ENCODE data around the gene AIFM1.

Gene AIFM1

DNA sequence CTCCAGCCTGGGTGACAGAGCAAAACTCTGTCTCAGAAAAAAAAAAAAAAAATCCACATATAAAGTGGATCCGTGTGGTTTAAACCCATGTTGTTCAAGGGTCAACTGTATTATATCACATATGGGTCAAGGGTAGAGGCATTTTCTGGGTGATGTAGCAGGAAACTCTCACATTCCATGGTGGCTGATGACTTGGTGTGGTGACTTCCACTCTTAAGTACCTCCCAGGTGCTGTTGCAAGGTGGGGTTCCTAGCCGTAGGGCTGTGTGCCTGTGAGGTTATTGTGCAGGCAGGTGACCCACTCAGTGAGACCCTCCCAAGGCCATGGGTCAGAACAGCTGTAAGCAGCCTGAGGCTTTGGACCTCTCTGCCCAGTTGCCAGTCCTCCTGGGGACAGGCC lies 72.4 kb downstream of the AIFM1 start:
- no peak for DNase-seq (ENCODE audit: low read depth, low spot score)

DNA sequence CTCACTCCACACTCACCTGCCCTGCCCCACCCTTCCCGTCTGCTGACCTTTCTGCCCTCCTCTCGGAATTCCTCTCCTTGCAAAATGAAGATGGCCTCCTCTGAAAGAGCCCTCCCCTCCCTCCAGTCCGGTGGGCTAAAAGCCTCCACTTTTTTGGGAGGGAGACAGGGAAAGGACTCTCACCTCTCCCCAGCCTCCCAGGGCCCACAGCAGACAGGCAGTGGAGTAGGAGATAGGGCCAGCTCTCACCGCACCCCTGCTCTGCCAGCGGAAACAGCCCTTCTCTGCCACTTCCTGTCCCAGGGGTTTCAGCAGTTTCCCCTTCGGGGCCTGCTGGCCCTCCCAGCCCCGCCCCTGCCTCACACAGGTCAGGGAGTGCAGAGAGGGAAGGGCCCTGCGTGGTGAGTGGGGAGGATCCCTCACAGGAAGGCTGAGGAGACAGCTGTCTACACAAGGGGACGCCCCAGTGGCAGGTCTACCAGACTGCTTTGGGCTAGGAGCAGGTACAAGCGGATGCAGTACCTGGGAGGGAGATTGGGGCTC lies 73.6 kb downstream of the AIFM1 start:
- peak; percentile 60 for DNase-seq (ENCODE audit: low read depth, low spot score)

DNA sequence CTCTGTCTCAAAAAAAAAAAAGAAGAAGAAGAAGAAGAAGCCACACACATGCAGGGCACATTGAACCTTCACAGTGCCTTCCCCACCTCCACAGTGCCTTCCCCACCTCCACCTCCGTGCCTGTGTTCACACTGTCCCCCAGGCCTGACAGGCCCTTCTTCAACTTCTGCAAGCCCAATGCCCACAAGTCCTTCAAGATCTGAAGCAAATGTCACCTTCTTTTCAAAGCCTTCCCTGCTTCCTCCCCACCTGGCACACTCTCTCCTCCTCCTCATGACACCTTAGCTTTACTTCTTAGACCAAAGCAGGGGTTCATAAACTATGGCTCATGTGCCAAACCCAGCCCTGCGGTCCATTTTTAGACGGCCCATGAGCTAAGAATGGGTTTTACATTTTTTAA lies 75.3 kb downstream of the AIFM1 start:
- DNase-seq (ENCODE audit: low read depth, low spot score): no peak

DNA sequence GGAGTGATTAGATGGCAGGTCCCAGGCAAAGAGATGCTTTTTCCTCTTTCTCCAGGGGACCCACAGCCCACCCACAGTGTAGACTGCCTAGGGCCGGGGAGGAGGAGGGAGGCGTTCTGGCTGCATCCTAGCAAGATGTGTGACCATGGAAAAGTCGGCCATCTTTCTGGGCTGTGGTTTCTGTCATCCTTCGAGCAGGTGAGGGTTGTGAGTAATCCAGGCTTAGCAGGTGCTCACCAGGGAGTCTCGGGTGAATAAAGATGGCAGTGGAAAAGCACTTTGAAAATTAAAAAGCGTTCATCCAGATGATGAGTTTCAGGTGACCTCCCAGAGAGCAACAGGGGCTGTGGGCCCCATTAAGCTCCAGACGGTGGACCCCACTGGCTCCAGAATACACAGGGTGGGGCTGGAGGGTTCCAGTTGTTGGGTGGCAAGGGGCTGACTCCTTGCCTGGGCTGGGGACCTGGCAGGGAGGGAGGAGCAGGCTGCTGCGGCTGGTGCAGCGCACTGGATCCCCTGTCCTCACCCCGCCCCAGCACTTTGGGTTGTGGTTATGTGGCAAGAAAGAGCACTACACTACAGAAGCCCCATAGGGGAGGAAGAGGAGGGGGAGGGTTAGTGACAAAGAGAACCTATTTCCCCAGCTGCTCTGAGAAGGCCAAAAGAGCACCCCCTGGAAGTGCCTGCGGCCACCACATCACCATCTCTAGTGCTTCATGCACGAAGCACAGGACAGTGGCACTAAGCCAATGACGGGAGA lies 79.0 kb downstream of the AIFM1 start:
- DNase-seq (ENCODE audit: low read depth, low spot score): peak; percentile 23

DNA sequence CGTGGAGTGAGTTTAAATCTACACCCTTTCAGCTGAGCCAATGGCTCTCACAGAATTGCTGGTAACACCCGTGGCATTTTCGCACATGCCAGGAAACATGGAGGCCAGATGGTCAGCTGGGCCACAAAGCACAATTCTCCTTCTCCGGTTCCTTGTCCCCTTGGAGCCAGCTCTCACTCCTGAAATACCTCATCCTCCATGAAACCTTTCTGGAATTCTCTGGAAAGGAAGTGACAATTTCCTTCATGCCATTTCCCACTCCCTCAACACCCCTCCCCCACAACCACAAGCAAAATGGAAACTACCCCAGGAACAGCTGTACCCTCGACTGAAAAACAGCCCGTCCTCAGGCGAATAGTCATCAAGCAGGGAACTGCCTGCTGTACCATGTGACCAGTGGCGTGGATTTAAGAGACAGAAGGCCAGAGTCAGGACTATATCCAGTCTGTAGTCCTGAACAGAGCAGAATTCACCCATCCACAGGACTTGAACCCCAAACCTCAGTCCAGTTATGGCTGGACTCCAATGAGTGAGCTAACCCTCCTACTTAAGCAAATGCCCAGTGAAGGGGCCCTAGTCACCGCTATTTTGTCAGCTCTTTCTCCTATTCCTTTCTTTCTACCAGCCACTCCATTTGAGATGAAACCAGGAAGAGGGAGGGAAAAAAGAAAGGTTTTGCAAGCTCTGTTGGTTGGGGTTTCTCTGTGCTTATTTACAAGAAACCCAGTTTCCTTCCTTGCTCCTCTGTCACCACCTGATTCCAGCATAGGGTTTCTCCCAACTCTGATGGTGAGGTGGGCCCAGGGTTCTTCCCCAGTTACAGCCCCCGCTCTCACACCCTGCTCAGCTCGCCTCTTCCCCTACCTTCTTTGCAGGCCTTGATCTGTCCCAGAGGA lies 79.8 kb downstream of the AIFM1 start:
- no peak for DNase-seq (ENCODE audit: low read depth, low spot score)

DNA sequence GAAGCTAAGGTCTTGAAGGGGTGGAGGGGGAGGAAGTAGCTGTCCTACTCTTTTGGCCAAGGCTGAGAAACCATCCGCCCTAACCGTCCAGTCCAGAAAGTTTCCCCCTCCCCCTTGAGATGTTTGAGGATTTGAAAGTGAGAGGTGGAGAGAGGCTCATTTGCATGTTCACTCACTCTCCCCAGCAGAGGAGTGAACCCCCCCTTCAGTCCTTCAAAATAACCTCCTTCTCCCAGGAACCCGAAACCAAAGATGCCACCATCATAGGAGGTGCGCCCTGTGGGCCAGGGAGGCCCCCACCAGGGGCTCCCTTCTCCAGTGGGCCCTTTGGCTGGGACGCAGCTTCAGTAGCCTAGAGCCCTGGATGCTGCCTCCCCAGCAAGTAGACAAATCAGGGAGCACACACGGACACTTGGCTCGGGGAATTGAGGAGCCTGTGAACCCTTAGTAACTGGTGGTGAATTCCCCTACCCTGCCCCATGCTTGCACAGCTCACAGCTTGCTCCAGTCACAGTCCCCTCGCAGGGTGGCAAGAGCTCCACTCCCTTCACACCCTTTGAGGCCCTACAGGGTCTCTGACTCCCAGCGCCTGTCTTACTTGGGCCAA lies 80.9 kb downstream of the AIFM1 start:
- no peak for DNase-seq (ENCODE audit: low read depth, low spot score)

DNA sequence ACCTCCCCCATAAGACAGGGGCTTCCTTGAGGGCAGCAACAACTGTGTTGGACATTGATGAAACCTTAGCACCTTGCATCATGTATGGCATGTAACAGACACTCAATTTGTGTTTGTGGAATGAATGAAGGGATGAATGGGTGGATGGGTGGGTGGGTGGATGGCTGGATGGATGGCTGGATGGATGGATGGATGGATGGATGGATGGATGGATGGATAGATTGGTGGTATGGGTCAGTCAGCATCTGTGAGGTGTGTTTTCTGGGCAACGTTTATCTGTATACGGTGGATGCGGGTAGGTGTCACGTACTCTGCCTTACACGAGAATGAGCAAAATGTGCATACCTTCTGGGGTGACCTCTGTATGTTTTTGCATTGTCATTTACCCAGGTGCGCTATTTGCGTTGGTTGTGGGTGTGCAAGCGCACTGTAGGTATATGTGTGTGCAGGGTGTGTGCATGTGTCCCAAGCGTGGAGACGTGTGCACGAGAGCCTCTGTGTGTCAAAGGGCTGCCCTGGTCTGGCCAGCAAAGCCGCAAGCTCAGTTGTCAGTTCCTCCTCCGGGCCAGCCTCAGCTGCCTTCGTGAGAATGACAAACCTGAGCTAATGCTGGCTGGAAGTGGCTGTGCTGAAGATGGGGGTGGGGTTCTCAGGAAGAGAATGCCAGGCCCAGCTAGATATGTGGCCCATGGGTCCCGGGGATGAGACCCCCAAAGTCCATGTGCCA lies 81.8 kb downstream of the AIFM1 start:
- peak; percentile 27 for DNase-seq (ENCODE audit: low read depth, low spot score)

DNA sequence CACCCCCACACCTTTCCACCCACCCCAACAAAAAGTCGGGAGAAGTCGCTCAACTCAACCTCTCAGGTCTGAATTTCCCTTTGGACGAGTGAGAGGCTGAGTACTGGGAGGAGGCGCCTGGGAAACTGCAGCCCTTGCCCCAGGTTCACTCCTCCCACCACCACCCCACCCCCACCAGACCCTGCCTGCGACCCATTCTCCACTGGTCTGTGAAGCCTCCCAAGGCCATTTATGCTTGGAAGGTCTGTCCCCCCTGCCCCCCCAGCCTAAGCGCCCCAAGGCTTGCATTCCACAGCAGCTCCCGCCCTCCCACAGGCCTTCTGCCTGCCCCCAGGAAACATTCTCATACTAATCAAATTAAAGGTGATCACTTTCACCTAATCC lies 82.5 kb downstream of the AIFM1 start:
- DNase-seq (ENCODE audit: low read depth, low spot score): peak; percentile 71

DNA sequence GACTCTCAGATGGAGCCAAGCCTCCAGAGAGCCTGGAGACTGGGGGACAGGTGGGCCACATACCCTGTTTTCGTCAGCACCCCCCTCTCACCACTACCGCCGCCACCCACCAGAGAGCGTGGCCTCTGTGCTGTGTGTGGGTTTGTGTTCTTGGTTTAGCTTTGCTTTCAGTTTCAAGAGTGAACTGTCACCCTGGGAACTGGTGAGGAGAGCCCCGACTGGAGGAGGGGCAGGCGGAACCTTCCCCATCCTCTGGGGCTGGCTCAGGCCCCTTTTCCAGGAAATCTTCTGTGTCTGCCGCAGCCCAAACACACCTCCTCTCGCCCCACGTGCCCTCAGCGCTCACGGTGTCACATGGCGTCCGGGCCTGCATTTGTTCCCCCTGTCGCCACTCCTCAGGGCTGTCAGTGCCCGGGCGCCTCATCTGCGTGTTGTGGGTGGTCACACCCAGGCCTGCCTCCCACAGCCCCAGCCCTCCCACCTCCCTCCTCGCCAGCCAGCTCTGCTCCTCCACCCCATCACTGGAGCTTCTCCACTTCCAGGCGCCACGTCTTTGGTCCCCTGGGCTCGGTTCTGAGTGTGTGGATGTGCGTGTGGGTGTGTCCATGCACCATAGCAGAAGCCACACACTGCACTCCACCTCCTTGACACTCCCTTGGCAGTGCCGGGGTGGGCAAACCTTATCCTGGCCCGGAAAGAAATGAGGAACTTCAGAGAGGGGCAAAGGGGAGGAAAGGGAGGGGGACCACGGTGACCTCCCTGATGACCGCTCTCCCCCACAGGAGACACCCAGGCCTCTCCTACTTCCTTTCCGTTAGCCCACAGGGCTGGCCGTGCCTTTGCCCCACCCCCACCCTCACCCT lies 83.2 kb downstream of the AIFM1 start:
- DNase-seq (ENCODE audit: low read depth, low spot score): no peak

DNA sequence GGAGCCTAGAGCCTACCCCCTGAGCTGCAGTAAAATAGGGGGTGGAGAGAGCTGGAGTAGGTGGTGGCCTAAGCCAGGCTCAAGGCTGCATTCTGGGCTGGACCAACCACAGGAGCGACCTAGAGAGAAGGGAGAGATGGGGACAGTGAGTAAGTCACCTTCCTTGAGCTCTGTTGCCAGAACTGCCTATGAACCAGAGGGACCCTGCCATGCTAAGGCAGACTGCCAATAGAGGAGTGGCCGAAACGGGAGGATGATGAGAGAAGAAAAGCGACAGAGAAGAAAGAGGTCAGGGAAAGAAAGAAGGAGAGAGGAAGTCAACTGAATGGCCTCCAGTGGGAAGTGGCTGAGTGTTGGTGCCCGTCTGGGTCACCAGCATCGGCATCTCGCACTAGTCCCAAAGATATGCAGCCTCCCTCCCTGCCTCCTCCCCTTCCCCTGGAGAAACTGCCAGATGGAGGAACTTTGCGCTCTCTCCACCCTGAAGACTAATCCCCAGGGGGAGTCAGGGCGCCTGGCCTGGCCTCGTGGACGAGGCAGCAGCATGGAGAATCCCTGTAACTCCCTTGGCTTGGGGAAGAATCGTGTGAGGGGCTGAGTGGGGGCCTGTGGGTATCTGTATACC lies 84.1 kb downstream of the AIFM1 start:
- DNase-seq (ENCODE audit: low read depth, low spot score): no peak

DNA sequence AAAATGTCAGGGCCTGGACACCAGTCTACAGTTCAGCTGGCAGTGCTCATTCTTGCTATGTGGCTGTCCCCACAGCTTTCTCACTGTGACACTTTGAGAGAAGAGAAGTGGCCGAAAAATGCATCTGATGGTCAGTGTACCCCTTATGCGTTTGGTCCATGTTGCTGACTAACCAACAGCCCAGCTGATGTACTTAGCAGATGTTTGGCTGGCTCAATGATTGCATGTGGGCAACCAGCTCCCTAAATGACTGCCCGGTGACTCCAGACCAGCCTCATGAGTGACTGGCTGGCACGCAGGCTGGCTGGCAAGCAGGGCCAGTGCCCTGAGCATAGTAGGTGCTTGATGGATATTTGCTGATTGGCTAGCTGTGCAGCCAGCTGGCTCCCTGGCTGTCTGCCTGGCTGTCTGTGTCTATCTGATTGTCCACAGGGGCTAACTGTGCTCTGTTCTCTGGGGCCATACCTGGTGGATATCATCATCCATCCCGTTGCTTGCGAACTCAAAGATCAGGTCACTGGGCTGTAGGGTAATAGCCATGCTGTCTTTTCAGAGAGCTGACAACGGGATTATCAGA lies 84.8 kb downstream of the AIFM1 start:
- DNase-seq (ENCODE audit: low read depth, low spot score): no peak

DNA sequence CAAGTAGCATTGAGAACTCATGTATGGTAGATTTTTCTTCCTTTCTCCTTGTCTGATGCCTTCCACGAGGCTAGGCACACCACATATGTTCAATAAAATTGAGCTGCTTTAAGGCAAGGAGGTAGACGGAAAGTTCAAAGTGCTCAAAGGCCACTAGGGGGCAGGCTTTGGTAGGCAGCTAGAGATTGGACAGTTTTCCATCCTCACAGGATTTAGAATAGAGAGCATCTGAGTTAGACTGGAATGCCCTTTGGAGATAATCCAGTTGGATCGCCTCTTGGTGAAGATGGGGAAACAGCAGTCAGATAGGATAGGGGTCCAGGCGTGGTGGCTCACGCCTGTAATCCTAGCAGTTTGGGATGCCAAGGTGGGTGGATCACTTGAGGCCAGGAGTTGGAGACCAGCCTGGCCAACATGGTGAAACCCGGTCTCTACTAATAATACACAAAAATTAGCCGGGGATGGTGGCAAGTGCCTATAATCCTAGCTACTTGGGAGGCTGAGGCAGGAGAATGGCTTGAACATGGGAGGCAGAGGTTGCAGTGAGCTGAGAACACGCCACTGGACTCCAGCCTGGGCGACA lies 85.7 kb downstream of the AIFM1 start:
- peak; percentile 83 for DNase-seq (ENCODE audit: low read depth, low spot score)
